Ammon's horn (tissue), 1 donor: ENCODE measurements around the gene ZMYND10.

ENCODE experiments used
- DNase-seq: peaks from one replicate; pipeline ENCODE4 v3.0.0-alpha.2; 2016; ENCODE audit warnings: low spot score

ZMYND10 gene

GRCh38 chr3:50370594-50370993 is 25.1 kb upstream of the ZMYND10 start:
- no peak for DNase-seq

- no peak for DNase-seq
These were observed 23.6 kb upstream of the ZMYND10 start for GRCh38 chr3:50369012-50369670.

GRCh38 chr3:50365842-50366220 is 20.3 kb upstream of the ZMYND10 start:
- no peak for DNase-seq

GRCh38 chr3:50365080-50365841 is 19.7 kb upstream of the ZMYND10 start:
- DNase-seq: peak; percentile 70

- DNase-seq: no peak
These were observed 19.1 kb upstream of the ZMYND10 start for GRCh38 chr3:50364573-50365079.

GRCh38 chr3:50359760-50360110 is 14.2 kb upstream of the ZMYND10 start:
- DNase-seq: no peak

GRCh38 chr3:50358911-50359759 is 13.6 kb upstream of the ZMYND10 start, which contains the start of gene TMEM115:
TSS of gene TMEM115 (minus strand) at chr3:50359521. CDS start at chr3:50359063, 458 bp downstream.
- peak; percentile 100 for DNase-seq

- no peak for DNase-seq
These were observed 12.9 kb upstream of the ZMYND10 start for GRCh38 chr3:50358355-50358910.

GRCh38 chr3:50357481-50357880 is 11.9 kb upstream of the ZMYND10 start:
- no peak for DNase-seq

- DNase-seq: no peak
These were observed 11.0 kb upstream of the ZMYND10 start for GRCh38 chr3:50356553-50356952.

- DNase-seq: no peak
These were observed 10.5 kb upstream of the ZMYND10 start for GRCh38 chr3:50355829-50356552.

GRCh38 chr3:50354850-50355249 is 9.3 kb upstream of the ZMYND10 start:
- no peak for DNase-seq

- no peak for DNase-seq
These were observed 8.7 kb upstream of the ZMYND10 start for GRCh38 chr3:50354186-50354764.

- no peak for DNase-seq
These were observed 7.9 kb upstream of the ZMYND10 start for GRCh38 chr3:50353245-50354004.

- no peak for DNase-seq
These were observed 7.2 kb upstream of the ZMYND10 start for GRCh38 chr3:50352781-50353180.

GRCh38 chr3:50351323-50351697 is 5.8 kb upstream of the ZMYND10 start:
- DNase-seq: no peak

GRCh38 chr3:50350527-50351322 is 5.2 kb upstream of the ZMYND10 start, which contains the start of the genes CYB561D2 and NPRL2:
TSS of gene CYB561D2 (plus strand) at chr3:50350862. CDS start at chr3:50351434, 572 bp downstream.
TSS of gene NPRL2 (minus strand) at chr3:50350775. CDS start at chr3:50350652, 123 bp downstream.
- DNase-seq: peak; percentile 99

GRCh38 chr3:50350213-50350526 is 4.6 kb upstream of the ZMYND10 start:
- no peak for DNase-seq

- DNase-seq: peak; percentile 81
These were observed 1.8 kb upstream of the ZMYND10 start for GRCh38 chr3:50347187-50347813.
